ENCODE data around the gene KITLG.
A peak's percentile ranks its signal among the peaks of the same experiment; 100 is the strongest.
"Not testable (repeated sequence)": the region's sequence is repeated elsewhere in the genome, so short reads cannot be mapped to it uniquely, and the experiment has no call there.

Gene KITLG
- long read RNA-seq = 0 reads

- Histone ChIP-seq H3K4me3 (replicated peaks; ENCODE audit: insufficient read depth, low read length) (peak within 1 kb of the TSS; percentile 26), H3K27ac (replicated peaks) (no peak within 1 kb of the TSS), H3K27me3 (ENCODE audit: insufficient read depth, poor library complexity, severe bottlenecking) (peaks cover 17% of the 10 kb centered on the region)
- no peak for TF ChIP-seq GABPA (IDR thresholded peaks at IDR 0.05; ENCODE audit: low read depth)
- no peak for TF ChIP-seq SPI1 (IDR thresholded peaks at IDR 0.05; ENCODE audit: borderline replicate concordance, low read depth)
- no peak for TF ChIP-seq REST (IDR thresholded peaks at IDR 0.05; ENCODE audit: insufficient replicate concordance, low read depth)
- TF ChIP-seq CTCF (IDR thresholded peaks at IDR 0.05; ENCODE audit: insufficient read depth, low read length) = no peak
- no peak for TF ChIP-seq POLR2AphosphoS5 (IDR thresholded peaks at IDR 0.05; ENCODE audit: low read depth)
- DNase-seq (ENCODE audit: low read depth in 1 of 2, low spot score in 1 of 2) = peak in 1 of 2 experiments; percentile 62
Observed at GRCh38 chr12:88580051-88580871, at the start of gene KITLG. KITLG (minus strand) TSS chr12:88580471; CDS start chr12:88580278, 193 bp downstream.

GRCh38 chr12:88628856-88629509 lies 48.7 kb upstream of the KITLG start:
- H3K4me3 ChIP-seq (replicated peaks; ENCODE audit: insufficient read depth, low read length) = no peak overlapping the region
- no peak overlapping the region for H3K27ac ChIP-seq (replicated peaks)
- H3K27me3 ChIP-seq (ENCODE audit: insufficient read depth, poor library complexity, severe bottlenecking) = no peaks in the 10 kb centered on the region
- TF ChIP-seq POLR2AphosphoS5 (IDR thresholded peaks at IDR 0.05; ENCODE audit: low read depth) (no peak), GABPA (IDR thresholded peaks at IDR 0.05; ENCODE audit: low read depth) (no peak), SPI1 (IDR thresholded peaks at IDR 0.05; ENCODE audit: borderline replicate concordance, low read depth) (no peak), REST (IDR thresholded peaks at IDR 0.05; ENCODE audit: insufficient replicate concordance, low read depth) (no peak), CTCF (IDR thresholded peaks at IDR 0.05; ENCODE audit: insufficient read depth, low read length) (no peak)
- DNase-seq (ENCODE audit: low read depth in 1 of 2, low spot score in 1 of 2) = no peak

- DNase-seq (ENCODE audit: low read depth in 1 of 2, low spot score in 1 of 2); H3K27ac ChIP-seq (replicated peaks); H3K4me3 ChIP-seq (replicated peaks; ENCODE audit: insufficient read depth, low read length); H3K27me3 ChIP-seq (ENCODE audit: insufficient read depth, poor library complexity, severe bottlenecking): not testable (repeated sequence)
Observed at GRCh38 chr12:88628035-88628434, 47.8 kb upstream of the KITLG start.

GRCh38 chr12:88627501-88627900 lies 47.2 kb upstream of the KITLG start:
- Histone ChIP-seq H3K27ac (replicated peaks) (no peak overlapping the region), H3K27me3 (ENCODE audit: insufficient read depth, poor library complexity, severe bottlenecking) (no peaks in the 10 kb centered on the region), H3K4me3 (replicated peaks; ENCODE audit: insufficient read depth, low read length) (no peak overlapping the region)
- TF ChIP-seq GABPA (IDR thresholded peaks at IDR 0.05; ENCODE audit: low read depth) (no peak), REST (IDR thresholded peaks at IDR 0.05; ENCODE audit: insufficient replicate concordance, low read depth) (no peak), POLR2AphosphoS5 (IDR thresholded peaks at IDR 0.05; ENCODE audit: low read depth) (no peak), SPI1 (IDR thresholded peaks at IDR 0.05; ENCODE audit: borderline replicate concordance, low read depth) (no peak), CTCF (IDR thresholded peaks at IDR 0.05; ENCODE audit: insufficient read depth, low read length) (no peak)
- no peak for DNase-seq (ENCODE audit: low read depth in 1 of 2, low spot score in 1 of 2)
